WTC11 (cell line): ENCODE results near the gene DNAI1. TPM values are rescaled to one million over a fixed set of nuclear protein-coding genes. Genes with fewer than 3 reads are reported as not detected.
A peak's percentile ranks its signal among the peaks of the same experiment; 100 is the strongest.

Experiments
- ATAC-seq: fragments of 200-7000 bp; cut with Tn5 transposase; 2 replicates; pipeline ENCODE4 v1.10.0; 2021; ENCODE audit warnings: mild to moderate bottlenecking, moderate library complexity
- CTCF ChIA-PET: fragments of 300-600 bp; sonication (Branson Sonifier 250); formaldehyde crosslinking; loops from one replicate; lab custom pipeline; 2021; ENCODE audit warnings: antibody characterized with exemption; lab: Charles Lee
- POLR2A ChIA-PET: fragments of 350-600 bp; sonication (Branson Sonifier 250); formaldehyde crosslinking; loops from one replicate; lab custom pipeline; 2021; ENCODE audit warnings: antibody characterized with exemption; lab: Charles Lee
- DNase-seq: peaks from one replicate; pipeline ENCODE4 v3.0.0; 2021; ENCODE audit warnings: low spot score
- H3K27ac Mint-ChIP-seq: 2 replicates; pipeline ENCODE4 v1.8.0; 2021; ENCODE audit warnings: mixed read lengths
- H3K27me3 Mint-ChIP-seq: 2 replicates; pipeline ENCODE4 v1.8.0; 2021; ENCODE audit warnings: low read depth, mild to moderate bottlenecking, moderate library complexity, mixed read lengths
- H3K36me3 Mint-ChIP-seq: 2 replicates; pipeline ENCODE4 v1.8.0; 2021; ENCODE audit warnings: mixed read lengths
- H3K4me1 Mint-ChIP-seq: 2 replicates; pipeline ENCODE4 v1.8.0; 2022; ENCODE audit warnings: mixed read lengths
- H3K4me3 Mint-ChIP-seq: 2 replicates; pipeline ENCODE4 v1.8.0; 2021; ENCODE audit warnings: mild to moderate bottlenecking, moderate library complexity, mixed read lengths
- H3K9me3 Mint-ChIP-seq: 2 replicates; pipeline ENCODE4 v1.8.0; 2021; ENCODE audit warnings: mixed read lengths
- ETV6 ChIP-seq: sonication (generic); formaldehyde crosslinking; IDR thresholded peaks from 2 replicates; pipeline ENCODE4 v1.8.1; 2022; ENCODE audit warnings: mild to moderate bottlenecking, missing genetic modification reagents
- FOXK1 ChIP-seq: sonication (generic); formaldehyde crosslinking; IDR thresholded peaks from 2 replicates; pipeline ENCODE4 v1.8.0; 2022; ENCODE audit warnings: mild to moderate bottlenecking, moderate library complexity, missing genetic modification reagents
- NR1H2 ChIP-seq: sonication (generic); formaldehyde crosslinking; IDR thresholded peaks from 2 replicates; pipeline ENCODE4 v1.9.0; 2021; ENCODE audit warnings: mild to moderate bottlenecking, moderate library complexity, missing genetic modification reagents
- NR3C1 ChIP-seq: sonication (generic); formaldehyde crosslinking; conservative IDR thresholded peaks from 2 replicates; pipeline ENCODE4 v1.8.1; 2023; ENCODE audit warnings: low read depth, mild to moderate bottlenecking, missing genetic modification reagents
- USF1 ChIP-seq: sonication (generic); formaldehyde crosslinking; IDR thresholded peaks from 2 replicates; pipeline ENCODE4 v1.8.0; 2022; ENCODE audit warnings: mild to moderate bottlenecking, missing genetic modification reagents
- ZNF512 ChIP-seq: sonication (generic); formaldehyde crosslinking; IDR thresholded peaks from 2 replicates; pipeline ENCODE4 v1.8.1; 2022; ENCODE audit warnings: missing genetic modification reagents, borderline replicate concordance
- ZNF532 ChIP-seq: fragments of 250-450 bp; sonication (Bioruptor Pico); IDR thresholded peaks from 2 replicates; pipeline ENCODE4 v1.9.0; 2021; ENCODE audit warnings: mild to moderate bottlenecking, borderline replicate concordance
- total RNA-seq: library from RNA; stranded (reverse); gene quantifications from 3 replicates; pipeline ENCODE4 v1.2.3, GENCODE V29; 2021
- TF ChIP-seq, protein P1 (sequence below): sonication (generic); formaldehyde crosslinking; IDR thresholded peaks from 2 replicates; pipeline ENCODE4 v1.8.0; 2022; ENCODE audit warnings: missing genetic modification reagents
- TF ChIP-seq, protein P2 (sequence below): fragments of 250-450 bp; sonication (Bioruptor Pico); IDR thresholded peaks from 2 replicates; pipeline ENCODE4 v1.9.0; 2021; ENCODE audit warnings: mild to moderate bottlenecking
- TF ChIP-seq, protein P3 (sequence below): fragments of 200-600 bp; IDR thresholded peaks from 2 replicates; pipeline ENCODE4 v1.8.0; 2022; ENCODE audit warnings: antibody characterized with exemption
- TF ChIP-seq, protein P4 (sequence below): sonication (generic); formaldehyde crosslinking; IDR thresholded peaks from 2 replicates; pipeline ENCODE4 v1.8.1; 2023; ENCODE audit warnings: mild to moderate bottlenecking, moderate library complexity, missing genetic modification reagents
- TF ChIP-seq, protein P5 (sequence below): sonication (generic); formaldehyde crosslinking; IDR thresholded peaks from 2 replicates; pipeline ENCODE4 v1.8.0; 2023; ENCODE audit warnings: missing genetic modification reagents

DNAI1 gene
- total RNA-seq, 1 experiment from 2014 or later: 2.1 TPM

DNA sequence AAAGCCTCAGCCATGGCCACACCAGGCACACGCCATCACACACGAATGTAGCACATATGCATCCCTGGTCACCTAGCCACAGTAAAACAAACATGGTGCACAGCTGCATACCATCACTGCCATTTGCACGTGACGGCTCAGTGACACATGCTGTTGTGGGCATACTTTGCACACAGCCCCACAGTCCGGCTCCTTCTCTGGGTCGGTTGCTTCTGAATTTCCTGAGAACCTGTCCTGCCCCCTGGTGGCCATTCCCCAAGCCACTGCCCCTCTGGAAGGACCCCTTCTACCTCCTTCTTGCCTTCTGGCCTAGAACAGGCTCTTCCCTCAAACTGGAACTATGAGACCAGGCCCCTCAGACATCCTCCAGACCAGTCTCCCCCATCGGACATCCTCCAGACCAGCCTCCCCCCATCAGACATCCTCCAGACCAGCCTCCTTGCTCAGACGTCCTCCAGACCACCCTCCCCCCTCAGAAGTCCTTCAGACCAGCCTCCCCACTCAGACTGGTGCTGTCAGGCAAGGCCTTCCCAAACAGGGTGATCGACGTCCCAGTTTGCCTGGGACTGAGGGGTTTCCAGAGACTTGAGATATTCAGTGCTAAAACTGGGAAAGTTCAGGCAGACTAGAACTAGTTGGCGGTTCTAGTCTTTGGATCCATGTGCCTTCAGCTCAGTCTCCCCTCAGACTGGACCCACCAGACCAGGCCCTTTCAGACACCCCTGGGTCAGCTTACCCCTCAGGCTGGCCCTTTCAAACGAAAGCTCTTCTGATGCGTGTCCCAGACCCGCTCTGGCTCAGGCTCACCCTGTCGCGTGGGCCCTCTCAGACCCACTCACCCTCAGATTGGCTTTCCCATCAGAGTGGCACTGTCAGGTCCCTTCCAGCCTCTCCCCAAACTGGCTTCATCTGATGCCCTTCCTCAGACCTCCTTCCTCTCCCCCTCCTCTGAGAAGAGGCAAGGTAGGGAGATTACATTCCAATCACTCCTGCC, 88.5 kb downstream of the DNAI1 start:
- no peak overlapping the region for H3K4me3 Mint-ChIP-seq
- H3K9me3 Mint-ChIP-seq: peaks cover 5% of the 10 kb centered on the region
- no peaks in the 10 kb centered on the region for H3K36me3 Mint-ChIP-seq
- DNase-seq: peak; percentile 91
- ATAC-seq: peak; percentile 75
- ChIA-PET CTCF (interaction anchor here (0.6 to 8.0 kb wide), 57 partner anchors 8 to 213 kb away, joined by 3 to 192 read pairs (median 6); partner anchors contain the start of genes DCTN3, DNAI1, ENHO and FAM219A), POLR2A (interaction anchor here (1.1 to 1.6 kb wide), 3 partner anchors 33 to 44 kb away, joined by 3 to 5 read pairs (median 3); no protein-coding TSS in a partner anchor)
- H3K4me1 Mint-ChIP-seq: peaks cover 2% of the 10 kb centered on the region; the same call in 1 of the 2 replicates
- H3K27ac Mint-ChIP-seq: no peak overlapping the region; the same call in 1 of the 2 replicates
- no peaks in the 10 kb centered on the region; the same call in 1 of the 2 replicates for H3K27me3 Mint-ChIP-seq
- TF ChIP-seq ZNF532 (CRISPR knock-in tag) (no peak), NR1H2 (CRISPR knock-in tag) (no peak), FOXK1 (CRISPR knock-in tag) (0 out of 2 replicates have a peak, but pooled peaks have one; percentile 12), ETV6 (CRISPR knock-in tag) (0 out of 2 replicates have a peak, but pooled peaks have one; percentile 37), USF1 (CRISPR knock-in tag) (0 out of 2 replicates have a peak, but pooled peaks have one; percentile 47), ZNF512 (no peak), NR3C1 (no peak)
- TF ChIP-seq, protein P1, sequence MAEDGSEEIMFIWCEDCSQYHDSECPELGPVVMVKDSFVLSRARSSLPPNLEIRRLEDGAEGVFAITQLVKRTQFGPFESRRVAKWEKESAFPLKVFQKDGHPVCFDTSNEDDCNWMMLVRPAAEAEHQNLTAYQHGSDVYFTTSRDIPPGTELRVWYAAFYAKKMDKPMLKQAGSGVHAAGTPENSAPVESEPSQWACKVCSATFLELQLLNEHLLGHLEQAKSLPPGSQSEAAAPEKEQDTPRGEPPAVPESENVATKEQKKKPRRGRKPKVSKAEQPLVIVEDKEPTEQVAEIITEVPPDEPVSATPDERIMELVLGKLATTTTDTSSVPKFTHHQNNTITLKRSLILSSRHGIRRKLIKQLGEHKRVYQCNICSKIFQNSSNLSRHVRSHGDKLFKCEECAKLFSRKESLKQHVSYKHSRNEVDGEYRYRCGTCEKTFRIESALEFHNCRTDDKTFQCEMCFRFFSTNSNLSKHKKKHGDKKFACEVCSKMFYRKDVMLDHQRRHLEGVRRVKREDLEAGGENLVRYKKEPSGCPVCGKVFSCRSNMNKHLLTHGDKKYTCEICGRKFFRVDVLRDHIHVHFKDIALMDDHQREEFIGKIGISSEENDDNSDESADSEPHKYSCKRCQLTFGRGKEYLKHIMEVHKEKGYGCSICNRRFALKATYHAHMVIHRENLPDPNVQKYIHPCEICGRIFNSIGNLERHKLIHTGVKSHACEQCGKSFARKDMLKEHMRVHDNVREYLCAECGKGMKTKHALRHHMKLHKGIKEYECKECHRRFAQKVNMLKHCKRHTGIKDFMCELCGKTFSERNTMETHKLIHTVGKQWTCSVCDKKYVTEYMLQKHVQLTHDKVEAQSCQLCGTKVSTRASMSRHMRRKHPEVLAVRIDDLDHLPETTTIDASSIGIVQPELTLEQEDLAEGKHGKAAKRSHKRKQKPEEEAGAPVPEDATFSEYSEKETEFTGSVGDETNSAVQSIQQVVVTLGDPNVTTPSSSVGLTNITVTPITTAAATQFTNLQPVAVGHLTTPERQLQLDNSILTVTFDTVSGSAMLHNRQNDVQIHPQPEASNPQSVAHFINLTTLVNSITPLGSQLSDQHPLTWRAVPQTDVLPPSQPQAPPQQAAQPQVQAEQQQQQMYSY (CRISPR knock-in tag): no peak
- TF ChIP-seq, protein P2, sequence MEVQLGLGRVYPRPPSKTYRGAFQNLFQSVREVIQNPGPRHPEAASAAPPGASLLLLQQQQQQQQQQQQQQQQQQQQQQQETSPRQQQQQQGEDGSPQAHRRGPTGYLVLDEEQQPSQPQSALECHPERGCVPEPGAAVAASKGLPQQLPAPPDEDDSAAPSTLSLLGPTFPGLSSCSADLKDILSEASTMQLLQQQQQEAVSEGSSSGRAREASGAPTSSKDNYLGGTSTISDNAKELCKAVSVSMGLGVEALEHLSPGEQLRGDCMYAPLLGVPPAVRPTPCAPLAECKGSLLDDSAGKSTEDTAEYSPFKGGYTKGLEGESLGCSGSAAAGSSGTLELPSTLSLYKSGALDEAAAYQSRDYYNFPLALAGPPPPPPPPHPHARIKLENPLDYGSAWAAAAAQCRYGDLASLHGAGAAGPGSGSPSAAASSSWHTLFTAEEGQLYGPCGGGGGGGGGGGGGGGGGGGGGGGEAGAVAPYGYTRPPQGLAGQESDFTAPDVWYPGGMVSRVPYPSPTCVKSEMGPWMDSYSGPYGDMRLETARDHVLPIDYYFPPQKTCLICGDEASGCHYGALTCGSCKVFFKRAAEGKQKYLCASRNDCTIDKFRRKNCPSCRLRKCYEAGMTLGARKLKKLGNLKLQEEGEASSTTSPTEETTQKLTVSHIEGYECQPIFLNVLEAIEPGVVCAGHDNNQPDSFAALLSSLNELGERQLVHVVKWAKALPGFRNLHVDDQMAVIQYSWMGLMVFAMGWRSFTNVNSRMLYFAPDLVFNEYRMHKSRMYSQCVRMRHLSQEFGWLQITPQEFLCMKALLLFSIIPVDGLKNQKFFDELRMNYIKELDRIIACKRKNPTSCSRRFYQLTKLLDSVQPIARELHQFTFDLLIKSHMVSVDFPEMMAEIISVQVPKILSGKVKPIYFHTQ (CRISPR knock-in tag): no peak
- TF ChIP-seq, protein P3, sequence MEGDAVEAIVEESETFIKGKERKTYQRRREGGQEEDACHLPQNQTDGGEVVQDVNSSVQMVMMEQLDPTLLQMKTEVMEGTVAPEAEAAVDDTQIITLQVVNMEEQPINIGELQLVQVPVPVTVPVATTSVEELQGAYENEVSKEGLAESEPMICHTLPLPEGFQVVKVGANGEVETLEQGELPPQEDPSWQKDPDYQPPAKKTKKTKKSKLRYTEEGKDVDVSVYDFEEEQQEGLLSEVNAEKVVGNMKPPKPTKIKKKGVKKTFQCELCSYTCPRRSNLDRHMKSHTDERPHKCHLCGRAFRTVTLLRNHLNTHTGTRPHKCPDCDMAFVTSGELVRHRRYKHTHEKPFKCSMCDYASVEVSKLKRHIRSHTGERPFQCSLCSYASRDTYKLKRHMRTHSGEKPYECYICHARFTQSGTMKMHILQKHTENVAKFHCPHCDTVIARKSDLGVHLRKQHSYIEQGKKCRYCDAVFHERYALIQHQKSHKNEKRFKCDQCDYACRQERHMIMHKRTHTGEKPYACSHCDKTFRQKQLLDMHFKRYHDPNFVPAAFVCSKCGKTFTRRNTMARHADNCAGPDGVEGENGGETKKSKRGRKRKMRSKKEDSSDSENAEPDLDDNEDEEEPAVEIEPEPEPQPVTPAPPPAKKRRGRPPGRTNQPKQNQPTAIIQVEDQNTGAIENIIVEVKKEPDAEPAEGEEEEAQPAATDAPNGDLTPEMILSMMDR: peak; percentile 93
- TF ChIP-seq, protein P4, sequence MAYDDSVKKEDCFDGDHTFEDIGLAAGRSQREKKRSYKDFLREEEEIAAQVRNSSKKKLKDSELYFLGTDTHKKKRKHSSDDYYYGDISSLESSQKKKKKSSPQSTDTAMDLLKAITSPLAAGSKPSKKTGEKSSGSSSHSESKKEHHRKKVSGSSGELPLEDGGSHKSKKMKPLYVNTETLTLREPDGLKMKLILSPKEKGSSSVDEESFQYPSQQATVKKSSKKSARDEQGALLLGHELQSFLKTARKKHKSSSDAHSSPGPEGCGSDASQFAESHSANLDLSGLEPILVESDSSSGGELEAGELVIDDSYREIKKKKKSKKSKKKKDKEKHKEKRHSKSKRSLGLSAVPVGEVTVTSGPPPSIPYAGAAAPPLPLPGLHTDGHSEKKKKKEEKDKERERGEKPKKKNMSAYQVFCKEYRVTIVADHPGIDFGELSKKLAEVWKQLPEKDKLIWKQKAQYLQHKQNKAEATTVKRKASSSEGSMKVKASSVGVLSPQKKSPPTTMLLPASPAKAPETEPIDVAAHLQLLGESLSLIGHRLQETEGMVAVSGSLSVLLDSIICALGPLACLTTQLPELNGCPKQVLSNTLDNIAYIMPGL (CRISPR knock-in tag): no peak
- TF ChIP-seq, protein P5, sequence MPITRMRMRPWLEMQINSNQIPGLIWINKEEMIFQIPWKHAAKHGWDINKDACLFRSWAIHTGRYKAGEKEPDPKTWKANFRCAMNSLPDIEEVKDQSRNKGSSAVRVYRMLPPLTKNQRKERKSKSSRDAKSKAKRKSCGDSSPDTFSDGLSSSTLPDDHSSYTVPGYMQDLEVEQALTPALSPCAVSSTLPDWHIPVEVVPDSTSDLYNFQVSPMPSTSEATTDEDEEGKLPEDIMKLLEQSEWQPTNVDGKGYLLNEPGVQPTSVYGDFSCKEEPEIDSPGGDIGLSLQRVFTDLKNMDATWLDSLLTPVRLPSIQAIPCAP (CRISPR knock-in tag): no peak
